ENCODE measurements around the gene SPTLC2.
"Not testable (repeated sequence)": the region's sequence is repeated elsewhere in the genome, so short reads cannot be mapped to it uniquely, and the experiment has no call there.

SPTLC2 gene

GRCh38 chr14:77554816-77555599, 61.4 kb downstream of the SPTLC2 start:
- in situ Hi-C loops (cut with MboI; ENCODE audit: low sequenced_read_pairs) = no loop called here

DNA sequence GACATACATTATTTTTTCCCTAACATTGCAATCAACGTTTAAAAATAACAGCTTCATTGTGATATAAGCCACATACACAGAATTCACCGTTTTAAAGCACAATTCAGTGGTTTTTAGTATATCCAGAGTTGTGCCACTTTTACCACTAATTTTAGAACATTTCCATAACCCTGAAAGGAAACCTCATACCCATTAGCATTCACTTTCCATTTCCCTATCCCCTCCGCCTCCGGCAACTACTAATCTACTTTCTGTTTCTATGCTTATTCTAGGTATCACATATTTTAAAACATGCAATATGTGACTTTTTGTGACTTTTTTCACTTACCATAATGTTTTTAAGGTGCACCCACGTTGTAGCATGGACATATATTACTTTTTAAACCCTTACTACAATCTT, 62.2 kb downstream of the SPTLC2 start:
- in situ Hi-C loops (cut with MboI; ENCODE audit: low sequenced_read_pairs) = no loop called here

DNA sequence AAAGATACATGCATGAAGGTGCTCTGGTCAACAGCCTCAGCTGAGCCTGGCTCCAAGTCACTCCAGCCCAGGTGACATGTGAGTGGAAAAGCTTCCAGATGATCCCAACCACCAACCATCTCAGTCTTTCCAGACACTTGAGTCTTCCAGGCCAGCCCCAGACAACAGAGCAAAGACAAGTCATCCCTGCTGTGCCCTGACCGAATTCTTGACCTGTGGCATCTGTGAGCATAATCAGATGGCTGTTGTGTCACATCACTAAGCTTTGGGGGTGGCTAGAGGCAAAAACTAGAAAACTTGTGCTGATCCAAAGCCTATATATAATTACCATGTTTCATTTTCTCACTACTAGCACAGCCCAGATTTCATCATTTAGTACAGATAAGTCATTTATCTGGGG, 67.0 kb downstream of the SPTLC2 start:
- in situ Hi-C loops (cut with MboI; ENCODE audit: low sequenced_read_pairs) = no loop called here

- in situ Hi-C loops (cut with MboI; ENCODE audit: low sequenced_read_pairs) = no loop called here
Observed at GRCh38 chr14:77547512-77548180, 68.8 kb downstream of the SPTLC2 start.

- in situ Hi-C loops (cut with MboI; ENCODE audit: low sequenced_read_pairs) = not testable (repeated sequence)
Observed at GRCh38 chr14:77545171-77545570, 71.3 kb downstream of the SPTLC2 start.

DNA sequence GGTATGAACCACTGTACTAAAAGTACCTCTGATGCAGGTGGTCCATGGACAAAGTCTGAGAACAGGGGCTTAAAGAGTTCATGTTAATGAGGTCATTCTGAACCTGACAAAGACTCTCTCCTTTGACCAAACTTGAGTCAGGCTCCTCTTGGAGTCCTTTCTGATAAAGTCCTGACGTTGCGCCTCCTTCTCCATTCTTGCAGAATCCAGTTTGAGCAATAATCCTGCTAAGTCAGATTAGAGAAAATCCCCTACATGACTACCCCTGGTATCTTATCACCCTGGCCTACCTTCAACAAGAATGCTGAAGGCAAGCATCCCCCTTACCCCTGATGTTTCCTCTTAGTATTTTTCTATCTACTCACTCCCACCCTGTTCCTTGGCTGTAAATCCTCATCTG, 71.9 kb downstream of the SPTLC2 start:
- in situ Hi-C loops (cut with MboI; ENCODE audit: low sequenced_read_pairs) = no loop called here

DNA sequence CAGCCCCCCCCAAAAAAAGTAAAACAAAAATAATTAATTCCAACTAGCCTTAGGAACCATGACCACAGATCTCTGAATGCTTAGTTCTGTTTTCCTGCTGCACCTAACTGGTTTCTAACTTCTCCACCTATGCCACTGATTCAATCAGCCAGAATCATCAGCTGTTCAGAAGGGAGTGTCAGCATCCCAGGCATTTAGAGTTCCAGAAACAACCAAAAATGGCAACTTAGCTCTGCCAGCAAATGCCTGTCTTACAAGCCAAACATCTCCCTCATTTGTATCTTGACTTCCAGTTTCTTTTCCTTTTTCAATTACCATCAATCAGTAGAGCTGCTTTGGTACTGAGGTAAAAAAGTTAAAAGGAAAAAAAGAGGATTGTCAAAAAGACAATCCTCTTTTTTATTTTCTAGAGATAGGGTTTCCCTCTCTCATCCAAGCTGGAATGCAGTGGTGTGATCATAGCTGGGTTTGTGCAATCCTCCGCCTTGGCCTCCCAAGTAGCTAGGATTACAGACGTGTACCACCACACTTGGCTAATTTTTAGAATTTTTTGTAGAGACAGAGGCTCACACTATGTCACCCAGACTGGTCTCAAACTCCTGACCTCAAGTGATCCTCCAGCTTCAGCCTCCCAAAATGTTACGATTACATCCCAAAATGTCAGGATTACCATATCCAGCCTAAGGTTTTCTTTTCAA, 72.7 kb downstream of the SPTLC2 start:
- in situ Hi-C loops (cut with MboI; ENCODE audit: low sequenced_read_pairs) = no loop called here

- in situ Hi-C loops (cut with MboI; ENCODE audit: low sequenced_read_pairs) = no loop called here
Observed at GRCh38 chr14:77543240-77543551, 73.2 kb downstream of the SPTLC2 start.

DNA sequence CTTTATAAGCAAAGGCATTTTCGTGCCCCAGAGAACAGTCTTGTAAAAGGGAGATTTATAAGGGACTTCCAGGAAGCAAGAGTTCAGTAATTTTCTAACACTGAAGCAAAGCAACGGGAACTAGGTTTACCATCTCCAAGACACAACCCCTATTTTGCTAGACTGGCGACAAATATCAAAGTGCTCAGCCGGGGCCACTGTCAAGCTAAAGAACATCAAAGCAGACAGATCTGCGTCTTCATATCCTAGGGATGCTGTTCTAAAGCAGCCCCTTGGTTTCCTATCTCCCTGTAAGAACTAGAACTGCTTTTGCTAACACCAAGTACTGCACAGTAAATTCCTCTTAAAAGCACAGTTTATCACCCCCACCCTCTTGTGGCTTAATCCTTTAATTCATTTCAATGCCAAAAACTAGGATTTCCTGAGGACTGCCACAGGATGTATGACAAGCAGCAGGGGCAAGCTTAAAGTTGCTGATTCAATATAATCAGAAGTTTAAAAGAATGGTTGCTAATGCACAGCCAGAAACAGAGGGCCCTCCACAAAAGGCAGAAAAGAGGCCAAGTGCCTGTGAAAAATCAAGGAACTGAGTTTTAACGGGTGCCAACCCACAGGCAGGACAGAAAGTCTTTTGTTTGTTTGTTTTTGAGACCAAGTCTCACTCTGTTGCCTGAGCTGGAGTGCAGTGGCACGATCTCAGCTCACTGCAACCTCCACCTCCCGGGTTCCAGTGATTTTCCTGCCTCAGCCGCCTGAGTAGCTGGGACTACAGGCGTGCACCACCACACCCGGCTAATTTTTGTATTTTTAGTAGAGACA, 73.8 kb downstream of the SPTLC2 start:
- in situ Hi-C loops (cut with MboI; ENCODE audit: low sequenced_read_pairs) = no loop called here

- in situ Hi-C loops (cut with MboI; ENCODE audit: low sequenced_read_pairs) = no loop called here
Observed at GRCh38 chr14:77541905-77542304, 74.5 kb downstream of the SPTLC2 start.

- in situ Hi-C loops (cut with MboI; ENCODE audit: low sequenced_read_pairs) = not testable (repeated sequence)
Observed at GRCh38 chr14:77536951-77537350, 79.5 kb downstream of the SPTLC2 start.

- in situ Hi-C loops (cut with MboI; ENCODE audit: low sequenced_read_pairs) = no loop called here
Observed at GRCh38 chr14:77531071-77531470, 85.4 kb downstream of the SPTLC2 start.

DNA sequence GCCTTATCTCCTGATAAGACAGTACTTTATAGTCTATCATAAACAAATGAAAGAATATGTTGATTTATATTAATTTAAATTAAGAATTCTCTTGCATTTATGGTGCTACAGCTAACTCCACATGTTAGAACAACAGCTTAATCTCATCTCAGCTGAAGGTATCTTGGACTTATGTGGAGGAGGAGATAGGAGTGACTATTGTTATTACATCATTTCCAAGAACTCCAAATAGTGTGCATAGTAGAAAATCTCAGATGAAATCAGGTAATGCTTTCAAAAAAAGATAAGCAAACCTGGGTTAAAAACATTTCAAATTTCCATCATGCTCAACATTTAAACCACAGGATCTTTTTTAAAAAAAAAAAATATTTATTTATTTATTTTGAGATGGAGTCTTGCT, 86.5 kb downstream of the SPTLC2 start:
- in situ Hi-C loops (cut with MboI; ENCODE audit: low sequenced_read_pairs) = no loop called here

DNA sequence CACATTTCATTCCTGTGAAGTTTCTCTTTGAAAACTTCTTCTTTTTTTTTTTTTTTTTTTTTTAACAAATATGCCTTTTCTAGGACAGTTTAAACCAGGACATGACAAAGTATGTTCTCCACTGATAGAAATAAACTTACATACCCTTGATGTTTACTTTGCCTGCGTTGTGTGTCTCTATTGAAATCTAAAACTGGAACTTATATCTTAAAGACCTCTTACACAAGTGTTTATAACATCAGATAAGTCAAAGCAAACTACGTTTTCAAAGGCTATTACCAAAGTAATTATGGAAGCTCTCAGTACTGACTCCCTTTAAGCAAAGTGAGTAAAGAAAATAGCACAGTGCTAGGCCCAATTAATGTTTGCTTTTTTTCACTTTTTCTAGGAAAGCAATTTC, 87.2 kb downstream of the SPTLC2 start:
- in situ Hi-C loops (cut with MboI; ENCODE audit: low sequenced_read_pairs) = no loop called here

GRCh38 chr14:77528701-77529100, 87.7 kb downstream of the SPTLC2 start:
- in situ Hi-C loops (cut with MboI; ENCODE audit: low sequenced_read_pairs) = not testable (repeated sequence)

- in situ Hi-C loops (cut with MboI; ENCODE audit: low sequenced_read_pairs) = no loop called here
Observed at GRCh38 chr14:77526266-77526665, 90.2 kb downstream of the SPTLC2 start.

GRCh38 chr14:77524536-77524935, 91.9 kb downstream of the SPTLC2 start:
- in situ Hi-C loops (cut with MboI; ENCODE audit: low sequenced_read_pairs) = no loop called here

- in situ Hi-C loops (cut with MboI; ENCODE audit: low sequenced_read_pairs) = no loop called here
Observed at GRCh38 chr14:77523109-77523508, 93.3 kb downstream of the SPTLC2 start.

DNA sequence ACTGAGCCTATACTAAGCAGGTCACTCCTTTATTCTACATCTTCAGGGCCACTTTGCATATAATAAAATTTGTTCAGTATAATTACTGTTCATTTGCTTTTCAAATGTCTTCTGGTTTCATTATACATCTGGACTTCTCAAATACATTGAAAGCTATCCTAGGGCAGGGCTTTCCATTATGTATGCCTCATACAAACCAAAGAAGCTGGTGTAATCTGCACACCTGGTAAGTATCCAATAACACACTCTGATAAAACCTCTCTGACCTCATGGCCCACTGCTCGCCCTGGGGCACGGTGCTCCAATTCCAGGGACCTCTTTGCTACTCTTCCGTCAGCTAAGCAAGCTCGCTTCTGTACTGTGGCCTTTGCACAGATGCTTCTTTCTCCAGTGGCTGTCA, 95.9 kb downstream of the SPTLC2 start:
- in situ Hi-C loops (cut with MboI; ENCODE audit: low sequenced_read_pairs) = no loop called here

- in situ Hi-C loops (cut with MboI; ENCODE audit: low sequenced_read_pairs) = no loop called here
Observed at GRCh38 chr14:77516126-77516525, 100.3 kb downstream of the SPTLC2 start.

DNA sequence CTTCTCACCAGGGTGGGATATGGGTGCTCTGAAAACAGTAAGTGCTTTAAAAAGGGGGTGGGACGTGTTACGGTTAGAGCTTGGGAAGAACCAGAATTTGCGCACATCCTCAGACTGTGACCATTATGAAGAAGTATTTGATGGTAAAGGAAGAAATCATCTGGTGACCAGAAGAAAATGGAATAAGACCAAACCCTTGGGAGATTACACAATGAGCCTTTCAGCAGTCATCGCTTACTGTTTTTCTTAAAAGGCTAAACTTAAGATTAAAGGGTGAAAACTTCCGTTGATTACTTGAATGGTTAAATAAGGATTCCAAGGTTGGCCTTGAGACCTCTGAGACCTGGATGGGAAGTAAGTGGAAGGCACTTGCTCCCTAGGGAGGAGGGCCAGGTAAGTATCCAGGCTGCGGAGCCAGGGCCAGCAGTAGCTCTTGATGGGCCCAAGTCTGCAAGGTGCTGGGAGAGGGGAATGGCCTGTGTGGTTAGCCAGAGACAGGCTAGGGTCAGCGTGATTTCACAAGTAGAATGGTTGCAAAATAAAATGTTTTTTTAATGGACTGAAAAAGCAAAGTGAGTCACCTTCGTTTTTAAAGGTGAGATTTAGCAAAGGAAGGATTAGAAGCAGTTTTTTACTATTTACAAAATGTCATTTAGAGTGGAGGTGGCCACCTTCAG, 104.8 kb downstream of the SPTLC2 start:
- in situ Hi-C loops (cut with MboI; ENCODE audit: low sequenced_read_pairs) = no loop called here
